ENCODE results near the gene MRPS9.

The MRPS9 gene

GRCh38 chr2:105126336-105126735 is 88.5 kb downstream of the MRPS9 start:
- no peak for DNase-seq

- DNase-seq = no peak
Measured at GRCh38 chr2:105127289-105127915, 89.5 kb downstream of the MRPS9 start.

DNA sequence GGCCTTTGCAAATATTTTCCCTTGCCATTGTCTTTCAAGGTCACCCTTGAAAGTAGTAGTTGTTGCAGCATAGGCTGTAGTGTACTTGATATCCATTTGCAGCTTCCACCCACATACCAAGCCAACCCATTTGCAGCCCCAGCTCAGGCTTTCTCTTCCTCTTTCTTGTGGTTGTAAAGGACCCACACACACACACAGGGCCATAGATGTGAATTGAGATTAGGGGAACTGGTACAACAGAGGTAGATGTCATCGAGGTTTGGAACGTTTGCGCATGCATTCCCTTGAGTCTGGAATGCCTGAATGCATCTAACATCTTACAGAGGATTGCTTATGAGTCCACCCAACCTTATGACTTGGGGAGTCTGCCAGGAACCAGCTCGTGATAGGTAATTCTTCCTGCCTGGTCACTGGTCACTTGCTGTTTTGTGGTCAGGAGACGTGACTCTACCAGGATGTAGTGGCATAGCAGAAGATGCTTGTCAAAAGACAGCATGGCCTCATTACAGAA is 91.9 kb downstream of the MRPS9 start:
- DNase-seq = no peak

DNA sequence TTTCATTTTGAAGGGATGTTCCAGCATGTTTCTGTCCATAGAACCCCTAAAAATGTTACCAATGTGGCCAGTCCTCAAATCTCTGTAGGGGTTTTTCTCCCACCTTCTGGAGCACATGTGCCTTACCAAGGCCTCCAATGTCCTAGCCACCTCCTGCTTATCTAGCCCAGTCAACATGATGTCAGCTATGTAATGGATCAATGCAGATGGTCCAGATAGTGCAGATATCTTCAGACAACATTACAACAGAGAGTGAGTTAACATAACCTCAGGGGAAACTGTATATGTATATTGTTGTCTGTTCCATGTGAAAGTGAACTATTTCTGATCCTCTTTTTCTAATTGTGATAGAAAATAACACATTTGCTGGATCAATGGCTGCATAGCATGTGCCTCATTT is 92.7 kb downstream of the MRPS9 start:
- no peak for DNase-seq

- no peak for DNase-seq
Measured at GRCh38 chr2:105134081-105134480, 96.2 kb downstream of the MRPS9 start.

GRCh38 chr2:105135436-105135835 is 97.6 kb downstream of the MRPS9 start:
- DNase-seq = no peak

DNA sequence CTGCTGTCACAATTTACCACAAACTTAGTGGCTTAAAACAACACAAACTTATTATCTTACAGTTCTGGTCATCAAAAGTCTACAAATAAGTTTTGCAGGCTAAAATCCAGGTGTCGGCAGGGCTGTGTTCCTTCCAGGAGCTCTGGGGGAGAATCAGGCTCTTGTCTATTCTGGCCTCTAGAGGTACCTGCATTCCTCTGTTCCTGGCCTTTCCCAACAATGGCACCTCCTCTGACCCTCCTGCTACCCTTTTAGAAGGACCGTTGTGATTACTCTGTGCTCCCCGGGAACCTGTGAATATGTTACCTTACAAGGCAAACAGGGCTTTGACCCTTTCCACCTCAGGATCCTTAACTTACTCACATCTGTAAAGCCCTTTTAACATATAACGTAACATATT is 98.5 kb downstream of the MRPS9 start:
- no peak for DNase-seq

- no peak for DNase-seq
Measured at GRCh38 chr2:105138643-105139042, 100.8 kb downstream of the MRPS9 start.

GRCh38 chr2:105139556-105140239 is 101.8 kb downstream of the MRPS9 start:
- DNase-seq = no peak

GRCh38 chr2:105140240-105140568 is 102.3 kb downstream of the MRPS9 start:
- no peak for DNase-seq

GRCh38 chr2:105141099-105141614 is 103.3 kb downstream of the MRPS9 start:
- no peak for DNase-seq

GRCh38 chr2:105142239-105142638 is 104.4 kb downstream of the MRPS9 start:
- DNase-seq = no peak

- DNase-seq = no peak
Measured at GRCh38 chr2:105143094-105143466, 105.2 kb downstream of the MRPS9 start.

GRCh38 chr2:105143467-105144151 is 105.7 kb downstream of the MRPS9 start:
- DNase-seq = peak; percentile 29

DNA sequence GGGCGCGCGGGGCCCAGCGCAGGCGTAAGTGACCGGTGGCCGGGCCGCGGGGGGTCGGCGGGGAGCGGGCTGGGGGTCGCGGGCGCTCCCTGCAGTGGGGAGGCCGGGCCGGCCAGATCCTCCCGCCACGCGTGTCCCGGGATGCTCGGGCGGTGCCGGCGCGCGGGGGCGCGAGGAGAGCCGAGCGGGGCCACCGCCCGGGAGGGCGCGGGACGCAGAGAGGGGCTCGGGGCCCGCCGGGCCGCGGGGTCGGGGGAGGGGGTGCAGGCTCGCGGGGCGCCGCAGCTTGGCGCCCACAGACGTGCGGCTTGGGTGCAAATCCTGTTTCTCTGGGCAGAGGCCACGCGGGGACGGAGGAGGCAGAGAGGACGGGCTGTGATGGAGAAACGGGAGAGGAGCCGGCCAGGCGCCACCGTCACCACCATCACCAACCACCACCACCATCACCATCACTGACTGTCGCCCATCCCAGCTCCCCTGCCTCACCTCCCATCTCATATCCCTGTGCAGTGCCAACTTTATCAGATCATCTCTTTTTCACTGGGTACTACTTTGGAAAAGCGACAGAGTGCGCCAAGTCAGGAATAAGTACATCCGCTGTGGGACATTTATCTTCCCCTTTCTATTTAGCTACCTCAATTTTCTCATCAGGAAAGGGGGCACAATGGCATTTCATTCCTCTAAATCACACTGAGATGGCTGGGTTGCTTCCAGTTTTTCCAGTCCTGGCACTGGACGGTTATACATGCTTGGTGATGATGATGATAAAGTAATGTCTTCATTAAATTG is 106.5 kb downstream of the MRPS9 start:
- no peak for DNase-seq

- no peak for DNase-seq
Measured at GRCh38 chr2:105144941-105145300, 107.1 kb downstream of the MRPS9 start.

DNA sequence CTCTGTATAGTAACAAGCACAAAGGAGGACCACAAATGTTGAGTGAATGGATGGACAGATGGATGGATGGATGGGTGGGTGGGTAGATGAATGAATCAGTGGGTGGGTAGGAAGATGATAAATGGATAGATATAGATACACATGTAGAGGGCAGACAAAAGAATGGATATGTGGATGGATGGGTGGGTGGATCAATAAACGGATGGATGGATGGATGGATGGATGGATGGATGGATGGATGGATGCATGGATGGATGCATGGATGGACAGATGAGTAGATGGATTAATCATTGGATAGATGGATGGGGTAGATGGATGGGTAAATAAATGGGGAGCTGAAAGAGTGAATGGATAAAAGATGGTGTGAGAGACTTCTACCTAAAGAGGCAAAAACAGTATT is 111.4 kb downstream of the MRPS9 start:
- no peak for DNase-seq
